Right ventricle myocardium superior (tissue), 1 donor: ENCODE data around the gene CSTPP1. TPM values are rescaled to one million over a fixed set of nuclear protein-coding genes. Genes with fewer than 3 reads are reported as not detected.

Experiments
- ATAC-seq: fragments of 200-7000 bp; cut with Tn5 transposase; one replicate; pipeline ENCODE4 v1.9.1; 2020; ENCODE audit warnings: mild to moderate bottlenecking; ENCODE audit not compliant: poor library complexity
- DNase-seq: peaks from one replicate; pipeline ENCODE4 v3.0.0-alpha.2; 2020
- intact Hi-C: fragments of 100-400 bp; cut with DNase I; formaldehyde crosslinking; loops from one replicate; pipeline ENCODE4 v1.11.2; 2022
- long read RNA-seq: library from polyadenylated mRNA; unstranded; transcript quantifications from one replicate; pipeline ENCODE4 v2.0.0, GENCODE V29; 2021
- total RNA-seq: library from RNA; stranded (reverse); fragmentation: NEBNext Ultra II Directional; extraction: Animal tissue kit (Norgen Biotek cat#: 25700); gene quantifications from one replicate; pipeline ENCODE4 v1.2.1, GENCODE V29; 2021
- donor health status: DM: no; HTN: yes; CAD: no; lungs with severe emphysema.

The CSTPP1 gene
- total RNA-seq: 10.0 TPM
- long read RNA-seq, transcript C11orf49-201 (9 exons, 1,645 nt): major isoform, 19 of 33 reads
- long read RNA-seq, partial matches to known transcripts: 2 of 33 reads
- long read RNA-seq, other reads (novel, unspliced or antisense): 4 of 33 reads

GRCh38 chr11:46936138-46937110, at the start of gene CSTPP1:
Gene CSTPP1 (plus strand): TSS chr11:46936761. CDS start chr11:46936806, 45 bp downstream.
- DNase-seq: peak; percentile 95
- ATAC-seq: peak; percentile 98
- intact Hi-C loops: no loop called here

- DNase-seq (no peak), ATAC-seq (no peak)
- intact Hi-C loops: loop anchor here (2.0 kb wide), 1 partner anchor 264 kb away; no protein-coding TSS in a partner anchor
Measured at GRCh38 chr11:46888636-46889035, 47.9 kb upstream of the CSTPP1 start.

GRCh38 chr11:46889251-46889650, 47.3 kb upstream of the CSTPP1 start:
- DNase-seq: no peak
- intact Hi-C loops: loop anchor here (2.0 kb wide), 1 partner anchor 264 kb away; no protein-coding TSS in a partner anchor
- ATAC-seq: no peak

GRCh38 chr11:46889689-46890475, 46.7 kb upstream of the CSTPP1 start:
- DNase-seq (no peak), ATAC-seq (peak; percentile 88)
- intact Hi-C loops: loop anchor here (2.0 kb wide), 1 partner anchor 263 kb away; no protein-coding TSS in a partner anchor

- ATAC-seq: no peak
- intact Hi-C loops: no loop called here
Measured at GRCh38 chr11:46890665-46891064, 45.9 kb upstream of the CSTPP1 start.

GRCh38 chr11:46892109-46892508, 44.5 kb upstream of the CSTPP1 start:
- ATAC-seq: no peak
- no peak for DNase-seq
- intact Hi-C loops: no loop called here

More at GRCh38 chr11:46890665-46891064, 45.9 kb upstream of the CSTPP1 start:
- no peak for DNase-seq

- intact Hi-C loops: no loop called here
- no peak for ATAC-seq
Measured at GRCh38 chr11:46892838-46893237, 43.7 kb upstream of the CSTPP1 start.

GRCh38 chr11:46894506-46894905, 42.1 kb upstream of the CSTPP1 start:
- no peak for ATAC-seq
- DNase-seq: no peak
- intact Hi-C loops: no loop called here

More at GRCh38 chr11:46892838-46893237, 43.7 kb upstream of the CSTPP1 start:
- no peak for DNase-seq

GRCh38 chr11:46894961-46895360, 41.6 kb upstream of the CSTPP1 start:
- ATAC-seq (no peak), DNase-seq (no peak)
- intact Hi-C loops: no loop called here

- intact Hi-C loops: no loop called here
- DNase-seq (peak; percentile 85), ATAC-seq (peak; percentile 93)
Measured at GRCh38 chr11:46895821-46896220, 40.7 kb upstream of the CSTPP1 start.

- DNase-seq: no peak
- intact Hi-C loops: no loop called here
- ATAC-seq: peak; percentile 18
Measured at GRCh38 chr11:46896719-46897406, 39.7 kb upstream of the CSTPP1 start.

- intact Hi-C loops: no loop called here
- DNase-seq (no peak), ATAC-seq (no peak)
Measured at GRCh38 chr11:46898396-46899095, 38.0 kb upstream of the CSTPP1 start.

- intact Hi-C loops: no loop called here
- no peak for ATAC-seq
- no peak for DNase-seq
Measured at GRCh38 chr11:46899501-46900025, 37.0 kb upstream of the CSTPP1 start.

- no peak for DNase-seq
- ATAC-seq: no peak
- intact Hi-C loops: no loop called here
Measured at GRCh38 chr11:46900091-46900746, 36.3 kb upstream of the CSTPP1 start.

GRCh38 chr11:46901156-46901555, 35.4 kb upstream of the CSTPP1 start:
- no peak for DNase-seq
- intact Hi-C loops: no loop called here

GRCh38 chr11:46902694-46903093, 33.9 kb upstream of the CSTPP1 start:
- intact Hi-C loops: no loop called here
- DNase-seq: no peak
- no peak for ATAC-seq

More at GRCh38 chr11:46901156-46901555, 35.4 kb upstream of the CSTPP1 start:
- no peak for ATAC-seq

- DNase-seq (peak; percentile 77), ATAC-seq (peak; percentile 94)
- intact Hi-C loops: no loop called here
Measured at GRCh38 chr11:46903846-46904245, 32.7 kb upstream of the CSTPP1 start.
